Activated CD4-positive, alpha-beta T cell treated with anti-CD3 and anti-CD28 coated beads, Interleukin-2, amount 10 ng/mL, durations not matched to agents 7 days and 5 days (primary cell): ENCODE results near the gene FHOD3. TPM values are rescaled to one million over a fixed set of nuclear protein-coding genes. Genes with fewer than 3 reads are reported as not detected.

Source experiments
- CTCF ChIA-PET: fragments of 350-600 bp; sonication (Branson Sonifier 250); formaldehyde crosslinking; loops from one replicate; lab custom pipeline; 2021; ENCODE audit warnings: antibody characterized with exemption; lab: Charles Lee
- POLR2A ChIA-PET: fragments of 350-600 bp; sonication (Branson Sonifier 250); formaldehyde crosslinking; loops from one replicate; lab custom pipeline; 2021; ENCODE audit warnings: antibody characterized with exemption; lab: Charles Lee
- DNase-seq: peaks from one replicate; pipeline ENCODE4 v3.0.0-alpha.2; 2020
- H3K27ac Mint-ChIP-seq: one replicate; pipeline ENCODE4 v1.8.0; 2021; ENCODE audit warnings: mild to moderate bottlenecking, moderate library complexity, mixed read lengths
- H3K27me3 Mint-ChIP-seq: one replicate; pipeline ENCODE4 v1.8.0; 2021; ENCODE audit warnings: mixed read lengths
- H3K36me3 Mint-ChIP-seq: one replicate; pipeline ENCODE4 v1.8.0; 2021; ENCODE audit warnings: low read depth, mixed read lengths
- H3K4me1 Mint-ChIP-seq: one replicate; pipeline ENCODE4 v1.8.0; 2021; ENCODE audit warnings: mixed read lengths
- H3K4me3 Mint-ChIP-seq: one replicate; pipeline ENCODE4 v1.8.0; 2021; ENCODE audit warnings: mild to moderate bottlenecking, moderate library complexity, mixed read lengths
- H3K9me3 Mint-ChIP-seq: one replicate; pipeline ENCODE4 v1.8.0; 2021; ENCODE audit warnings: mixed read lengths
- total RNA-seq, 2 experiments: library from RNA; stranded (reverse); gene quantifications; one replicate each; pipeline ENCODE4 v1.2.3, GENCODE V29; 2021

FHOD3 gene
- total RNA-seq, 2 experiments from 2014 or later = not detected

GRCh38 chr18:36638224-36638623 is 340.7 kb downstream of the FHOD3 start:
- ChIA-PET CTCF (no interaction called here), POLR2A (no interaction called here)
- no peaks in the 10 kb centered on the region for H3K4me1 Mint-ChIP-seq
- H3K27ac Mint-ChIP-seq = no peak overlapping the region
- H3K27me3 Mint-ChIP-seq = peaks cover 6% of the 10 kb centered on the region
- no peaks in the 10 kb centered on the region for H3K36me3 Mint-ChIP-seq
- DNase-seq = no peak
- H3K4me3 Mint-ChIP-seq = no peak overlapping the region
- no peaks in the 10 kb centered on the region for H3K9me3 Mint-ChIP-seq

- no peaks in the 10 kb centered on the region for H3K9me3 Mint-ChIP-seq
- CTCF ChIA-PET = no interaction called here
- peaks cover under 1% of the 10 kb centered on the region for H3K27me3 Mint-ChIP-seq
- H3K4me1 Mint-ChIP-seq = no peaks in the 10 kb centered on the region
- DNase-seq = no peak
- no peaks in the 10 kb centered on the region for H3K36me3 Mint-ChIP-seq
- H3K4me3 Mint-ChIP-seq = no peak overlapping the region
- POLR2A ChIA-PET = no interaction called here
- H3K27ac Mint-ChIP-seq = no peak overlapping the region
These were observed 342.8 kb downstream of the FHOD3 start for GRCh38 chr18:36640021-36640952.

GRCh38 chr18:36643061-36643460 is 345.5 kb downstream of the FHOD3 start:
- no peaks in the 10 kb centered on the region for H3K36me3 Mint-ChIP-seq
- no peak overlapping the region for H3K4me3 Mint-ChIP-seq
- DNase-seq = no peak
- CTCF ChIA-PET = no interaction called here
- no peak overlapping the region for H3K27ac Mint-ChIP-seq
- POLR2A ChIA-PET = no interaction called here
- H3K27me3 Mint-ChIP-seq = peaks cover 2% of the 10 kb centered on the region
- no peaks in the 10 kb centered on the region for H3K9me3 Mint-ChIP-seq
- no peaks in the 10 kb centered on the region for H3K4me1 Mint-ChIP-seq

GRCh38 chr18:36648803-36649202 is 351.3 kb downstream of the FHOD3 start:
- no peaks in the 10 kb centered on the region for H3K4me1 Mint-ChIP-seq
- POLR2A ChIA-PET = no interaction called here

GRCh38 chr18:36649205-36649604 is 351.7 kb downstream of the FHOD3 start:
- CTCF ChIA-PET = no interaction called here
- DNase-seq = no peak
- Mint-ChIP-seq H3K27me3 (peaks cover 8% of the 10 kb centered on the region), H3K27ac (no peak overlapping the region), H3K4me3 (no peak overlapping the region), H3K4me1 (no peaks in the 10 kb centered on the region), H3K9me3 (no peaks in the 10 kb centered on the region), H3K36me3 (no peaks in the 10 kb centered on the region)
- POLR2A ChIA-PET = no interaction called here

More at GRCh38 chr18:36648803-36649202, 351.3 kb downstream of the FHOD3 start:
- Mint-ChIP-seq H3K36me3 (no peaks in the 10 kb centered on the region), H3K27me3 (peaks cover 8% of the 10 kb centered on the region), H3K9me3 (no peaks in the 10 kb centered on the region), H3K4me3 (no peak overlapping the region), H3K27ac (no peak overlapping the region)
- no peak for DNase-seq
- CTCF ChIA-PET = no interaction called here

- Mint-ChIP-seq H3K27me3 (peaks cover 9% of the 10 kb centered on the region), H3K27ac (no peak overlapping the region), H3K36me3 (no peaks in the 10 kb centered on the region), H3K9me3 (no peaks in the 10 kb centered on the region), H3K4me1 (no peaks in the 10 kb centered on the region), H3K4me3 (no peak overlapping the region)
- ChIA-PET POLR2A (no interaction called here), CTCF (no interaction called here)
- no peak for DNase-seq
These were observed 352.8 kb downstream of the FHOD3 start for GRCh38 chr18:36650266-36650665.

GRCh38 chr18:36650906-36651305 is 353.4 kb downstream of the FHOD3 start:
- POLR2A ChIA-PET = no interaction called here
- CTCF ChIA-PET = no interaction called here
- H3K4me3 Mint-ChIP-seq = no peak overlapping the region

GRCh38 chr18:36652503-36652902 is 355.0 kb downstream of the FHOD3 start:
- ChIA-PET POLR2A (no interaction called here), CTCF (no interaction called here)
- no peak for DNase-seq
- Mint-ChIP-seq H3K4me3 (no peak overlapping the region), H3K27ac (no peak overlapping the region), H3K9me3 (no peaks in the 10 kb centered on the region), H3K27me3 (peaks cover 16% of the 10 kb centered on the region), H3K4me1 (no peaks in the 10 kb centered on the region), H3K36me3 (no peaks in the 10 kb centered on the region)

More at GRCh38 chr18:36650906-36651305, 353.4 kb downstream of the FHOD3 start:
- Mint-ChIP-seq H3K27me3 (peaks cover 12% of the 10 kb centered on the region), H3K4me1 (no peaks in the 10 kb centered on the region), H3K36me3 (no peaks in the 10 kb centered on the region), H3K27ac (no peak overlapping the region), H3K9me3 (no peaks in the 10 kb centered on the region)
- DNase-seq = no peak

- DNase-seq = no peak
- H3K27ac Mint-ChIP-seq = no peak overlapping the region
- no peaks in the 10 kb centered on the region for H3K4me1 Mint-ChIP-seq
- no peaks in the 10 kb centered on the region for H3K36me3 Mint-ChIP-seq
- H3K27me3 Mint-ChIP-seq = peaks cover 14% of the 10 kb centered on the region
- POLR2A ChIA-PET = no interaction called here
- H3K9me3 Mint-ChIP-seq = no peaks in the 10 kb centered on the region
- no peak overlapping the region for H3K4me3 Mint-ChIP-seq
- CTCF ChIA-PET = interaction anchor here (0.6 to 1.4 kb wide), 2 partner anchors 20 to 93 kb away, joined by 4 to 6 read pairs; no protein-coding TSS in a partner anchor
These were observed 355.8 kb downstream of the FHOD3 start for GRCh38 chr18:36653141-36653869.

GRCh38 chr18:36653870-36654269 is 356.4 kb downstream of the FHOD3 start:
- peaks cover 14% of the 10 kb centered on the region for H3K27me3 Mint-ChIP-seq
- ChIA-PET CTCF (interaction anchor here (0.6 to 1.4 kb wide), 2 partner anchors 20 to 93 kb away, joined by 4 to 6 read pairs; no protein-coding TSS in a partner anchor), POLR2A (no interaction called here)
- no peak overlapping the region for H3K4me3 Mint-ChIP-seq
- no peaks in the 10 kb centered on the region for H3K9me3 Mint-ChIP-seq
- no peaks in the 10 kb centered on the region for H3K36me3 Mint-ChIP-seq
- H3K27ac Mint-ChIP-seq = no peak overlapping the region
- no peak for DNase-seq
- no peaks in the 10 kb centered on the region for H3K4me1 Mint-ChIP-seq

- H3K36me3 Mint-ChIP-seq = no peaks in the 10 kb centered on the region
- ChIA-PET POLR2A (no interaction called here), CTCF (interaction anchor here (1.4 kb wide), 1 partner anchor 22 kb away, joined by 4 read pairs; no protein-coding TSS in a partner anchor)
- no peak overlapping the region for H3K27ac Mint-ChIP-seq
- peaks cover 14% of the 10 kb centered on the region for H3K27me3 Mint-ChIP-seq
- no peaks in the 10 kb centered on the region for H3K4me1 Mint-ChIP-seq
- H3K4me3 Mint-ChIP-seq = no peak overlapping the region
- DNase-seq = no peak
- no peaks in the 10 kb centered on the region for H3K9me3 Mint-ChIP-seq
These were observed 357.6 kb downstream of the FHOD3 start for GRCh38 chr18:36655074-36655473.

- Mint-ChIP-seq H3K4me3 (no peak overlapping the region), H3K27me3 (peaks cover 11% of the 10 kb centered on the region), H3K9me3 (no peaks in the 10 kb centered on the region), H3K27ac (no peak overlapping the region), H3K4me1 (no peaks in the 10 kb centered on the region), H3K36me3 (no peaks in the 10 kb centered on the region)
- ChIA-PET CTCF (no interaction called here), POLR2A (no interaction called here)
- no peak for DNase-seq
These were observed 358.4 kb downstream of the FHOD3 start for GRCh38 chr18:36655930-36656329.

- CTCF ChIA-PET = no interaction called here
- no peaks in the 10 kb centered on the region for H3K9me3 Mint-ChIP-seq
- no peak for DNase-seq
- H3K27me3 Mint-ChIP-seq = peaks cover 9% of the 10 kb centered on the region
- no peaks in the 10 kb centered on the region for H3K36me3 Mint-ChIP-seq
- H3K4me1 Mint-ChIP-seq = no peaks in the 10 kb centered on the region
- POLR2A ChIA-PET = no interaction called here
- no peak overlapping the region for H3K4me3 Mint-ChIP-seq
- H3K27ac Mint-ChIP-seq = no peak overlapping the region
These were observed 361.1 kb downstream of the FHOD3 start for GRCh38 chr18:36658611-36659010.
